Loucy (cell line): ENCODE measurements around the gene ARG1.

ENCODE experiments used
- H2AFZ ChIP-seq: fragments of 200-600 bp; sonication (generic); 2 replicates; pipeline ENCODE4 v1.6.0; 2016; ENCODE audit warnings: antibody characterized with exemption, mild to moderate bottlenecking, low read length, moderate library complexity
- H3F3A ChIP-seq: fragments of 200-600 bp; 2 replicates; pipeline ENCODE4 v1.6.0; 2016; ENCODE audit warnings: antibody characterized with exemption, low read depth, mild to moderate bottlenecking
- H3K27me3 ChIP-seq: fragments of 200-600 bp; sonication (generic); 2 replicates; pipeline ENCODE4 v1.6.1; 2014; ENCODE audit warnings: low read length, mild to moderate bottlenecking; ENCODE audit not compliant: insufficient read depth, poor library complexity, severe bottlenecking
- H3K36me3 ChIP-seq: fragments of 200-600 bp; sonication (generic); 2 replicates; pipeline ENCODE4 v1.6.1; 2016; ENCODE audit warnings: low read length; ENCODE audit not compliant: insufficient read depth
- H3K4me1 ChIP-seq: fragments of 200-600 bp; sonication (generic); 2 replicates; pipeline ENCODE4 v1.5.1; 2014; ENCODE audit warnings: low read length, mild to moderate bottlenecking; ENCODE audit not compliant: insufficient read depth, poor library complexity, severe bottlenecking
- H3K4me2 ChIP-seq: fragments of 200-600 bp; sonication (generic); 2 replicates; pipeline ENCODE4 v1.6.0; 2014; ENCODE audit warnings: antibody characterized with exemption, low read length, low read depth, mild to moderate bottlenecking; ENCODE audit not compliant: poor library complexity, severe bottlenecking
- H3K4me3 ChIP-seq: fragments of 200-600 bp; sonication (generic); 2 replicates; pipeline ENCODE4 v1.5.1; 2014; ENCODE audit warnings: low read length, mild to moderate bottlenecking, mixed read lengths; ENCODE audit not compliant: poor library complexity, severe bottlenecking
- H3K79me2 ChIP-seq: fragments of 200-600 bp; sonication (generic); 2 replicates; pipeline ENCODE4 v1.6.1; 2014; ENCODE audit warnings: low read length; ENCODE audit not compliant: insufficient read depth
- H3K9ac ChIP-seq: fragments of 200-600 bp; sonication (generic); 2 replicates; pipeline ENCODE4 v1.6.0; 2014; ENCODE audit warnings: mild to moderate bottlenecking, low read depth, low read length, moderate library complexity; ENCODE audit not compliant: poor library complexity, severe bottlenecking
- H3K9me2 ChIP-seq: fragments of 200-600 bp; sonication (generic); replicated peaks from 2 replicates; pipeline ENCODE4 v1.6.1; 2016; ENCODE audit warnings: low read depth, low read length, mixed read lengths
- H3K9me3 ChIP-seq: fragments of 200-600 bp; sonication (generic); 2 replicates; pipeline ENCODE4 v1.6.1; 2014; ENCODE audit warnings: mild to moderate bottlenecking, antibody characterized with exemption, low read length, low read depth; ENCODE audit not compliant: insufficient read depth
- H4K20me1 ChIP-seq: fragments of 200-600 bp; sonication (generic); 2 replicates; pipeline ENCODE4 v1.6.0; 2014; ENCODE audit warnings: antibody characterized with exemption, low read length, mild to moderate bottlenecking; ENCODE audit not compliant: insufficient read depth, poor library complexity, severe bottlenecking
- EZH2phosphoT487 ChIP-seq: fragments of 200-600 bp; IDR thresholded peaks from 2 replicates; pipeline ENCODE4 v1.6.1; 2018; ENCODE audit warnings: antibody characterized with exemption, mild to moderate bottlenecking, moderate library complexity, borderline replicate concordance
- TF ChIP-seq, protein P1 (sequence below): fragments of 200-600 bp; sonication (generic); conservative IDR thresholded peaks from 2 replicates; pipeline ENCODE4 v1.5.1; 2014; ENCODE audit warnings: mild to moderate bottlenecking, antibody characterized with exemption, low read length

Gene ARG1

DNA sequence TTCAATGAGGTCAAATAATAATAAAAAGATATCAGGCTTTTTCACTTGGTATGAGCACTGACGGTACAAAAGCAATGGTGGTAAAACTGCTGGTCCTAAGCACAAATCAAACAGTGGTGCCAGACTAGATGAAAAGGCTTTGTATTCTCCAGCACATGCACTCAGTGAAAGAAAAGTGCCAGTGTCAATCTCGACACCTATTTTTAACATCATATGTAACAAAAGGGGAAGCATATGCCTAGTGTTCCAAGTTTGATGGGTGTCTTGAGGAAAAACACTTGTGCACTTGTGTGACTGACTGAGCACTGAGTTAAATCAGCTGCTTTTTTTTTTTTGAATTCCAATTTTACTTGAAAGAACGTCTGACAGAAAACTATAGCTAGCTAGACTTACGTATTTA lies 27.7 kb downstream of the ARG1 start:
- H3K27me3 ChIP-seq, result no peaks in the 10 kb centered on the region
- no peaks in the 10 kb centered on the region for H3K79me2 ChIP-seq
- H2AFZ ChIP-seq, result no peak overlapping the region
- H3K4me2 ChIP-seq, result no peak overlapping the region
- H3F3A ChIP-seq, result no peaks in the 10 kb centered on the region
- no peaks in the 10 kb centered on the region for H4K20me1 ChIP-seq
- H3K4me1 ChIP-seq, result no peaks in the 10 kb centered on the region
- TF ChIP-seq, protein P1, sequence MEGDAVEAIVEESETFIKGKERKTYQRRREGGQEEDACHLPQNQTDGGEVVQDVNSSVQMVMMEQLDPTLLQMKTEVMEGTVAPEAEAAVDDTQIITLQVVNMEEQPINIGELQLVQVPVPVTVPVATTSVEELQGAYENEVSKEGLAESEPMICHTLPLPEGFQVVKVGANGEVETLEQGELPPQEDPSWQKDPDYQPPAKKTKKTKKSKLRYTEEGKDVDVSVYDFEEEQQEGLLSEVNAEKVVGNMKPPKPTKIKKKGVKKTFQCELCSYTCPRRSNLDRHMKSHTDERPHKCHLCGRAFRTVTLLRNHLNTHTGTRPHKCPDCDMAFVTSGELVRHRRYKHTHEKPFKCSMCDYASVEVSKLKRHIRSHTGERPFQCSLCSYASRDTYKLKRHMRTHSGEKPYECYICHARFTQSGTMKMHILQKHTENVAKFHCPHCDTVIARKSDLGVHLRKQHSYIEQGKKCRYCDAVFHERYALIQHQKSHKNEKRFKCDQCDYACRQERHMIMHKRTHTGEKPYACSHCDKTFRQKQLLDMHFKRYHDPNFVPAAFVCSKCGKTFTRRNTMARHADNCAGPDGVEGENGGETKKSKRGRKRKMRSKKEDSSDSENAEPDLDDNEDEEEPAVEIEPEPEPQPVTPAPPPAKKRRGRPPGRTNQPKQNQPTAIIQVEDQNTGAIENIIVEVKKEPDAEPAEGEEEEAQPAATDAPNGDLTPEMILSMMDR, result no peak
- TF ChIP-seq EZH2phosphoT487, result no peak
- no peaks in the 10 kb centered on the region for H3K9me3 ChIP-seq
- H3K4me3 ChIP-seq, result no peak overlapping the region
- peaks cover 84% of the 10 kb centered on the region for H3K36me3 ChIP-seq
- H3K9ac ChIP-seq, result no peak overlapping the region
- no peaks in the 10 kb centered on the region for H3K9me2 ChIP-seq

DNA sequence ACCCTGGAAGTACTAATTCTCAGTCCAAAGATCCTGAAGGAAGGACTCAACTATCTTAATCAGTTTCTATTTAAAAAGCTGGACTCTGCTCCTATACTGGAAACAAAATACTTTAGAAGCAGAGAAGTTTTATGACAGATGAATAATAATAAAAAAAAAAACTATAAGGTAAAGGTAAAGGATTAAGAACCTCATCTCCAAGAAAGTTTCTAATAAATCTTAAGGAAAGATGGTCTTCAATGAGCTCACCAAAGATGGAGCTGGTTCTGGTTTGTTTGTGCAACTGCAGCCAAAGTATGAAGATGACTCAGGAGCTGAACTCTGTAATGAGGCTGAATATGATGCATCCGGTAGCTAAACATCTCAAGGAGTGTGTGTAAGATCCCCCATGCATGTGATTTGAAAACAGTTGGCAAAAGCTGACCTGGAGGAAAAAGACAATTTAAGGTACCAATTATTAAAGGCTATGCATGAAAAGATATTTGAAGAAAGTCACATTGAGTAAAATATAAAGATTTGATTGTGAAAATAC lies 29.8 kb downstream of the ARG1 start:
- Histone ChIP-seq H3K9ac (no peak overlapping the region), H3K36me3 (peaks cover 83% of the 10 kb centered on the region), H3K9me2 (no peaks in the 10 kb centered on the region), H2AFZ (no peak overlapping the region), H4K20me1 (no peaks in the 10 kb centered on the region), H3F3A (no peaks in the 10 kb centered on the region), H3K27me3 (no peaks in the 10 kb centered on the region), H3K79me2 (no peaks in the 10 kb centered on the region), H3K4me3 (no peak overlapping the region), H3K9me3 (no peaks in the 10 kb centered on the region), H3K4me1 (no peaks in the 10 kb centered on the region), H3K4me2 (no peak overlapping the region)
- TF ChIP-seq, protein P1, result no peak
- no peak for TF ChIP-seq EZH2phosphoT487

DNA sequence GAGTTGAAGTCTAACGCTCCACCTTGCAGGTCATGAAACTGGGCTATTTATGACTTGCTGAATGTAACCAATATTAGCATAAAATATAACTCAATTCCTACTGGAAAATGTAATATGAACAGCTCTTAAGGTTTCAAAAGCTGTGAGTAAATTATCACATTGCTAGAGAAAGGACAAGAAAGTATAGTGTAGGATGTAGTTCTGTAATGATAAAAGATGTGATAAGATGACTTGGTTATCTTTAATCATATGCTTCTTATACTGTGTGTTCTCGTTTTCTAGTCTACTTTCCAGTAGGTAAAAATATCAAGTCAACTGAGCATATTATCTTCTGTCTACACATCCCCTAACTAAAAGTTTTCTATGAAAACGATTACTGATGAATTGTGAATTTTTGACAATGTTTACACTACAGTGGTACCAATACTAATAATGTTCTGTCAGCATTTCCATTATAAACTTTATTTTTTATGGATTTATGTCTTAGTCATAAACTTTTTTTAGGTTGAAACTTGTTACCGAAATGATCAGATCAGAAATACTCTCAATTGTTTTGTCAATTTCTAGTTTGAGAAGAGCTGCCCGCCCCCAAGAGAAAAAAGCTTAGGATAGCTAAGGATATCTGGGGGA lies 40.4 kb downstream of the ARG1 start:
- Histone ChIP-seq H3K4me2 (no peak overlapping the region), H3K4me3 (no peak overlapping the region), H4K20me1 (no peaks in the 10 kb centered on the region), H2AFZ (no peak overlapping the region), H3K4me1 (no peaks in the 10 kb centered on the region), H3K27me3 (no peaks in the 10 kb centered on the region), H3K9me3 (no peaks in the 10 kb centered on the region), H3K79me2 (no peaks in the 10 kb centered on the region), H3K9me2 (no peaks in the 10 kb centered on the region), H3F3A (no peaks in the 10 kb centered on the region), H3K36me3 (peaks cover 74% of the 10 kb centered on the region), H3K9ac (no peak overlapping the region)
- TF ChIP-seq EZH2phosphoT487, result no peak
- TF ChIP-seq, protein P1, result no peak
